Astrocyte (in vitro differentiated cells and primary cell): ENCODE measurements around the gene CLMP.

Experiments
- CTCF ChIP-seq: IDR thresholded peaks from 2 replicates; pipeline ENCODE4 v1.5.1; 2011; ENCODE audit warnings: low read depth, mild to moderate bottlenecking, inconsistent platforms, low read length, moderate library complexity; ENCODE audit not compliant: insufficient read depth
- EZH2 ChIP-seq: IDR thresholded peaks from 2 replicates; pipeline ENCODE4 v1.6.1; 2012; ENCODE audit warnings: mild to moderate bottlenecking, low read length, inconsistent platforms; ENCODE audit not compliant: insufficient read depth

- no peak for TF ChIP-seq CTCF
- TF ChIP-seq EZH2 = no peak
Observed at GRCh38 chr11:123082977-123083376, 112.1 kb downstream of the CLMP start.
